H9 (cell line): Measurements from ENCODE around the gene SUMO4. TPM values are rescaled to one million over a fixed set of nuclear protein-coding genes. Genes with fewer than 3 reads are reported as not detected.

Source experiments
- DNase-seq: peaks from one replicate; pipeline ENCODE4 v3.0.0-alpha.2; 2017
- H2AFZ ChIP-seq: one replicate; pipeline ENCODE4 v1.6.1; 2013; ENCODE audit warnings: mild to moderate bottlenecking, low read length, control low read depth, moderate library complexity
- H2AK5ac ChIP-seq: 2 replicates; pipeline ENCODE4 v1.6.1; 2013; ENCODE audit warnings: low read length, control low read depth, mixed read lengths; ENCODE audit not compliant: insufficient read length
- H2BK120ac ChIP-seq: one replicate; pipeline ENCODE4 v1.6.1; 2013; ENCODE audit warnings: low read depth, mild to moderate bottlenecking, low read length, control low read depth, inconsistent platforms; ENCODE audit not compliant: poor library complexity, severe bottlenecking
- H2BK12ac ChIP-seq: 2 replicates; pipeline ENCODE4 v1.6.1; 2013; ENCODE audit warnings: low read length, control low read depth, mixed read lengths, low read depth; ENCODE audit not compliant: insufficient read length
- H2BK15ac ChIP-seq: 2 replicates; pipeline ENCODE4 v1.6.1; 2013; ENCODE audit warnings: low read depth, low read length, control low read depth
- H2BK20ac ChIP-seq: one replicate; pipeline ENCODE4 v1.6.1; 2013; ENCODE audit warnings: low read depth, mild to moderate bottlenecking, low read length, control low read depth, inconsistent platforms; ENCODE audit not compliant: poor library complexity, severe bottlenecking
- H2BK5ac ChIP-seq: 2 replicates; pipeline ENCODE4 v1.6.1; 2013; ENCODE audit warnings: low read length, control low read depth, mixed read lengths; ENCODE audit not compliant: insufficient read length
- H3K14ac ChIP-seq: 2 replicates; pipeline ENCODE4 v1.6.1; 2013; ENCODE audit warnings: low read length, control low read depth; ENCODE audit not compliant: insufficient read depth
- H3K18ac ChIP-seq: 2 replicates; pipeline ENCODE4 v1.6.1; 2013; ENCODE audit warnings: low read depth, mild to moderate bottlenecking, mixed read lengths, low read length, control low read depth; ENCODE audit not compliant: insufficient read length
- H3K23ac ChIP-seq: 2 replicates; pipeline ENCODE4 v1.6.1; 2013; ENCODE audit warnings: low read length, control low read depth, mixed read lengths, low read depth; ENCODE audit not compliant: insufficient read length
- H3K23me2 ChIP-seq: 2 replicates; pipeline ENCODE4 v1.6.1; 2013; ENCODE audit warnings: low read depth, mild to moderate bottlenecking, mixed read lengths, low read length, control low read depth; ENCODE audit not compliant: insufficient read length, poor library complexity, severe bottlenecking
- H3K27ac ChIP-seq: 2 replicates; pipeline ENCODE4 v1.5.1; 2013; ENCODE audit warnings: low read length, control low read depth, mixed read lengths, low read depth; ENCODE audit not compliant: insufficient read length
- H3K27me3 ChIP-seq: 2 replicates; pipeline ENCODE4 v1.6.1; 2013; ENCODE audit warnings: low read length, control low read depth, inconsistent platforms; ENCODE audit not compliant: insufficient read depth
- H3K4ac ChIP-seq: 2 replicates; pipeline ENCODE4 v1.6.1; 2013; ENCODE audit warnings: low read depth, mild to moderate bottlenecking, control low read depth, inconsistent platforms, low read length, moderate library complexity
- H3K4me1 ChIP-seq: 2 replicates; pipeline ENCODE4 v1.6.1; 2013; ENCODE audit warnings: low read length, control low read depth, inconsistent platforms; ENCODE audit not compliant: insufficient read depth
- H3K4me2 ChIP-seq: 2 replicates; pipeline ENCODE4 v1.6.1; 2013; ENCODE audit warnings: low read length, control low read depth, mixed read lengths; ENCODE audit not compliant: insufficient read length, insufficient read depth
- H3K56ac ChIP-seq: 2 replicates; pipeline ENCODE4 v1.6.1; 2013; ENCODE audit warnings: low read depth, mild to moderate bottlenecking, mixed read lengths, low read length, control low read depth; ENCODE audit not compliant: insufficient read length
- H3K79me1 ChIP-seq: 2 replicates; pipeline ENCODE4 v1.6.1; 2013; ENCODE audit warnings: low read depth, mild to moderate bottlenecking, moderate library complexity, low read length, control low read depth, inconsistent platforms; ENCODE audit not compliant: insufficient read depth, poor library complexity, severe bottlenecking
- H3K79me2 ChIP-seq: 2 replicates; pipeline ENCODE4 v1.6.1; 2013; ENCODE audit warnings: low read length, control low read depth, inconsistent platforms; ENCODE audit not compliant: insufficient read depth
- H3K9ac ChIP-seq: 2 replicates; pipeline ENCODE4 v1.6.1; 2013; ENCODE audit warnings: low read length, control low read depth, mixed read lengths; ENCODE audit not compliant: insufficient read length; ENCODE audit errors: extremely low read depth
- H3K9me3 ChIP-seq: one replicate; pipeline ENCODE4 v1.6.1; 2013; ENCODE audit warnings: low read depth, low read length, inconsistent platforms; ENCODE audit not compliant: control insufficient read depth
- H3T11ph ChIP-seq: one replicate; pipeline ENCODE4 v1.6.1; 2013; ENCODE audit warnings: mild to moderate bottlenecking, low read length, control low read depth, inconsistent platforms
- H4K20me1 ChIP-seq: one replicate; pipeline ENCODE4 v1.6.1; 2013; ENCODE audit not compliant: control insufficient read depth, insufficient read length, insufficient read depth
- H4K5ac ChIP-seq: 2 replicates; pipeline ENCODE4 v1.6.1; 2013; ENCODE audit warnings: low read depth, mild to moderate bottlenecking, mixed read lengths, low read length, control low read depth; ENCODE audit not compliant: insufficient read length
- H4K8ac ChIP-seq: replicated peaks from 2 replicates; pipeline ENCODE4 v1.6.1; 2013; ENCODE audit warnings: low read length, control low read depth, mixed read lengths, low read depth; ENCODE audit not compliant: insufficient read length
- H4K91ac ChIP-seq: 2 replicates; pipeline ENCODE4 v1.6.1; 2013; ENCODE audit warnings: low read depth, mild to moderate bottlenecking, moderate library complexity, mixed read lengths, low read length, control low read depth; ENCODE audit not compliant: insufficient read length
- H3K27ac Mint-ChIP-seq, 3 experiments: 2 replicates in 2 of 3; 3 replicates in 1 of 3; pipeline ENCODE4 v1.8.0; 2020 to 2021; ENCODE audit warnings: mixed read lengths in 3 of 3, mild to moderate bottlenecking in 1 of 3, moderate library complexity in 1 of 3
- H3K27me3 Mint-ChIP-seq: 2 replicates; pipeline ENCODE4 v1.8.0; 2021; ENCODE audit warnings: low read depth, mild to moderate bottlenecking, moderate library complexity, mixed read lengths
- H3K36me3 Mint-ChIP-seq, 3 experiments: 2 replicates in 2 of 3; 3 replicates in 1 of 3; pipeline ENCODE4 v1.8.0; 2020 to 2021; ENCODE audit warnings: low read depth in 3 of 3, mixed read lengths in 3 of 3; ENCODE audit not compliant: insufficient read depth in 1 of 3
- H3K4me1 Mint-ChIP-seq, 2 experiments: 2 replicates each; pipeline ENCODE4 v1.8.0; 2020; ENCODE audit warnings: mixed read lengths in 2 of 2
- H3K4me3 Mint-ChIP-seq, 2 experiments: 2 replicates in 1 of 2; 3 replicates in 1 of 2; pipeline ENCODE4 v1.8.0; 2020 to 2021; ENCODE audit warnings: mild to moderate bottlenecking in 2 of 2, mixed read lengths in 2 of 2, moderate library complexity in 1 of 2
- H3K9me3 Mint-ChIP-seq, 2 experiments: 2 replicates in 1 of 2; 3 replicates in 1 of 2; pipeline ENCODE4 v1.8.0; 2020; ENCODE audit warnings: mild to moderate bottlenecking in 2 of 2, mixed read lengths in 2 of 2, moderate library complexity in 1 of 2
- CTCF ChIP-seq: fragments of 200-600 bp; sonication (generic); conservative IDR thresholded peaks from 3 replicates; pipeline ENCODE4 v1.8.0; 2021; ENCODE audit warnings: antibody characterized with exemption, mild to moderate bottlenecking
- WGBS: extraction: QIAGEN DNeasy Blood & Tissue Kit; methylation state at CpG from one replicate; pipeline ENCODE4 v1.1.7; 2013; ENCODE audit warnings: missing lambda C conversion rate, low lambda C conversion rate, mixed read lengths; ENCODE audit not compliant: insufficient read length; ENCODE audit errors: extremely low coverage; 5-methylcytosine and 5-hydroxymethylcytosine counted together
- total RNA-seq: library from RNA; stranded (reverse); gene quantifications from 2 replicates; pipeline ENCODE4 v1.2.1, GENCODE V29; 2021

The SUMO4 gene
- total RNA-seq, 1 experiment from 2014 or later = 1.5 TPM

GRCh38 chr6:149448821-149449453 is 48.9 kb downstream of the SUMO4 start:
- no peaks in the 10 kb centered on the region for H3K4me1 ChIP-seq
- 0 out of 4 replicates have a peak, but pooled peaks cover 0 to 2% of the 10 kb centered on the region in 2 experiments for H3K4me1 Mint-ChIP-seq
- H3K4me2 ChIP-seq = no peak overlapping the region
- H3K79me2 ChIP-seq = no peaks in the 10 kb centered on the region
- H3K4me3 Mint-ChIP-seq = no peak overlapping the region
- no peaks in the 10 kb centered on the region for H3K79me1 ChIP-seq
- no peak overlapping the region for H3K14ac ChIP-seq
- no peak overlapping the region for H3T11ph ChIP-seq
- DNase-seq = no peak
- H3K4ac ChIP-seq = no peak overlapping the region
- no peak overlapping the region for H4K91ac ChIP-seq
- H2BK15ac ChIP-seq = no peak overlapping the region
- H3K27me3 ChIP-seq = peaks cover 18% of the 10 kb centered on the region; the same call in 1 of the 2 replicates
- H3K27ac ChIP-seq = no peak overlapping the region
- H3K27me3 Mint-ChIP-seq = peaks cover 51% of the 10 kb centered on the region
- no peak overlapping the region for H3K23ac ChIP-seq
- H2BK12ac ChIP-seq = no peak overlapping the region
- H3K18ac ChIP-seq = no peak overlapping the region
- no peak overlapping the region for H3K56ac ChIP-seq
- TF ChIP-seq CTCF = no peak
- H4K8ac ChIP-seq = no peak overlapping the region
- H3K9me3 ChIP-seq = no peaks in the 10 kb centered on the region
- H2AFZ ChIP-seq = no peak overlapping the region
- peaks cover 0 to 3% of the 10 kb centered on the region in 2 experiments; a peak in 3 of 5 replicates for H3K9me3 Mint-ChIP-seq
- H3K27ac Mint-ChIP-seq = no peak overlapping the region
- WGBS = no CpG with 5 or more reads among the region's 5 CpGs
- H2BK120ac ChIP-seq = no peak overlapping the region
- H2BK5ac ChIP-seq = no peak overlapping the region
- no peaks in the 10 kb centered on the region for H3K36me3 Mint-ChIP-seq
- H4K5ac ChIP-seq = no peak overlapping the region
- peaks cover 6% of the 10 kb centered on the region for H3K23me2 ChIP-seq
- H3K9ac ChIP-seq = no peak overlapping the region
- H4K20me1 ChIP-seq = no peaks in the 10 kb centered on the region
- H2AK5ac ChIP-seq = no peak overlapping the region
- no peak overlapping the region for H2BK20ac ChIP-seq
